Caco-2 (cell line): ENCODE data around the gene KDM4B. TPM values are rescaled to one million over a fixed set of nuclear protein-coding genes. Genes with fewer than 3 reads are reported as not detected.

Experiments
- BruUV-seq: library from RNA; stranded (reverse); fragments of 400-500 nt; replicated peaks from 2 replicates; lab custom pipeline; 2021; lab: Mats Ljungman, UMichigan
- CTCF ChIA-PET: fragments of 300-600 bp; sonication (Branson Sonifier 250); formaldehyde crosslinking; loops from one replicate; lab custom pipeline; 2022; ENCODE audit warnings: antibody characterized with exemption; lab: Charles Lee
- POLR2A ChIA-PET: fragments of 300-600 bp; sonication (Branson Sonifier 250); formaldehyde crosslinking; loops from one replicate; lab custom pipeline; 2022; ENCODE audit warnings: antibody characterized with exemption; lab: Charles Lee
- DNase-seq, 2 experiments: peaks; one replicate each; pipeline versions ENCODE4 v3.0.0 to v3.0.0-alpha.2; 2020 to 2022
- H3K27me3 ChIP-seq: replicated peaks from 2 replicates; pipeline ENCODE4 v1.6.0; 2011; ENCODE audit warnings: low read length; ENCODE audit not compliant: control insufficient read depth, insufficient read depth
- H3K36me3 ChIP-seq: 2 replicates; pipeline ENCODE4 v1.5.1; 2011; ENCODE audit warnings: low read length; ENCODE audit not compliant: control insufficient read depth, insufficient read depth
- H3K4me1 ChIP-seq: fragments of 250-450 bp; sonication (Bioruptor Pico); 2 replicates; pipeline ENCODE4 v1.5.1; 2020; ENCODE audit warnings: mild to moderate bottlenecking
- H3K4me3 ChIP-seq: 2 replicates; pipeline ENCODE4 v1.5.1; 2011; ENCODE audit warnings: low read depth, mild to moderate bottlenecking, control low read depth, low read length
- H3K9me3 ChIP-seq: fragments of 250-450 bp; sonication (Bioruptor Pico); 2 replicates; pipeline ENCODE4 v1.5.1; 2020; ENCODE audit warnings: mild to moderate bottlenecking, moderate library complexity
- H3K27ac Mint-ChIP-seq: one replicate; pipeline ENCODE4 v1.8.0; 2022; ENCODE audit warnings: mixed read lengths; ENCODE audit not compliant: unreplicated experiment
- H3K27me3 Mint-ChIP-seq: one replicate; pipeline ENCODE4 v1.8.0; 2022; ENCODE audit warnings: mixed read lengths; ENCODE audit not compliant: insufficient read depth, unreplicated experiment
- H3K36me3 Mint-ChIP-seq: one replicate; pipeline ENCODE4 v1.8.0; 2022; ENCODE audit warnings: mild to moderate bottlenecking, mixed read lengths; ENCODE audit not compliant: insufficient read depth, unreplicated experiment
- H3K4me1 Mint-ChIP-seq: one replicate; pipeline ENCODE4 v1.8.0; 2022; ENCODE audit warnings: low read depth, mixed read lengths; ENCODE audit not compliant: unreplicated experiment
- H3K4me3 Mint-ChIP-seq: one replicate; pipeline ENCODE4 v1.8.0; 2022; ENCODE audit warnings: mild to moderate bottlenecking, moderate library complexity, mixed read lengths; ENCODE audit not compliant: unreplicated experiment
- H3K9me3 Mint-ChIP-seq: one replicate; pipeline ENCODE4 v1.8.0; 2022; ENCODE audit warnings: mixed read lengths; ENCODE audit not compliant: unreplicated experiment
- CTCF ChIP-seq, 2 experiments: fragments of 200-600 bp in 1 of 2; IDR thresholded peaks; 1 replicate in 1 of 2; 2 replicates in 1 of 2; pipeline versions ENCODE4 v1.5.1 to v1.8.0; 2011 to 2022; ENCODE audit warnings: antibody characterized with exemption in 1 of 2, control low read depth in 1 of 2, inconsistent platforms in 1 of 2, low read depth in 1 of 2, low read length in 1 of 2, mild to moderate bottlenecking in 1 of 2, moderate library complexity in 1 of 2; ENCODE audit not compliant: insufficient read depth in 1 of 2, severe bottlenecking in 1 of 2, unreplicated experiment in 1 of 2
- intact Hi-C: fragments of 100-400 bp; cut with micrococcal nuclease; formaldehyde crosslinking; loops from one replicate; pipeline ENCODE4 v1.10.0; 2022; ENCODE audit not compliant: unreplicated experiment
- total RNA-seq: library from RNA; stranded (reverse); gene quantifications from 2 replicates; pipeline ENCODE4 v1.2.3, GENCODE V29; 2022

The KDM4B gene
- total RNA-seq, 1 experiment from 2014 or later = 27.4 TPM

GRCh38 chr19:5013761-5014160, 44.8 kb downstream of the KDM4B start:
- no peak for TF ChIP-seq CTCF (IDR thresholded peaks at IDR 0.05; ENCODE audit: insufficient read depth in 1 of 2, low read depth in 1 of 2, low read length in 1 of 2, severe bottlenecking in 1 of 2, unreplicated experiment in 1 of 2)
- Histone ChIP-seq H3K4me3 (no peak overlapping the region), H3K4me1 (no peaks in the 10 kb centered on the region), H3K27me3 (no peaks in the 10 kb centered on the region), H3K9me3 (no peaks in the 10 kb centered on the region), H3K36me3 (no peaks in the 10 kb centered on the region)
- no peaks in the 10 kb centered on the region for H3K36me3 Mint-ChIP-seq
- no peaks in the 10 kb centered on the region for H3K27me3 Mint-ChIP-seq
- intact Hi-C loops = no loop called here
- CTCF ChIA-PET = no interaction called here
- no peak overlapping the region for H3K4me3 Mint-ChIP-seq
- no peaks in the 10 kb centered on the region for H3K4me1 Mint-ChIP-seq
- no peak overlapping the region for H3K27ac Mint-ChIP-seq
- no peaks in the 10 kb centered on the region for H3K9me3 Mint-ChIP-seq
- no peak for DNase-seq
- BruUV-seq = no TSS peak
- POLR2A ChIA-PET = no interaction called here

GRCh38 chr19:5014941-5015340, 46.0 kb downstream of the KDM4B start:
- Mint-ChIP-seq H3K4me1 (no peaks in the 10 kb centered on the region), H3K4me3 (no peak overlapping the region), H3K27ac (no peak overlapping the region), H3K36me3 (no peaks in the 10 kb centered on the region), H3K27me3 (no peaks in the 10 kb centered on the region), H3K9me3 (no peaks in the 10 kb centered on the region)
- Histone ChIP-seq H3K4me3 (no peak overlapping the region), H3K9me3 (no peaks in the 10 kb centered on the region), H3K27me3 (no peaks in the 10 kb centered on the region), H3K4me1 (no peaks in the 10 kb centered on the region), H3K36me3 (no peaks in the 10 kb centered on the region)
- ChIA-PET POLR2A (interaction anchor here (0.7 kb wide), 1 partner anchor 12 kb away, joined by 5 read pairs; no protein-coding TSS in a partner anchor), CTCF (no interaction called here)
- TF ChIP-seq CTCF (IDR thresholded peaks at IDR 0.05; ENCODE audit: insufficient read depth in 1 of 2, low read depth in 1 of 2, low read length in 1 of 2, severe bottlenecking in 1 of 2, unreplicated experiment in 1 of 2) = no peak
- intact Hi-C loops = no loop called here
- DNase-seq = no peak
- BruUV-seq = no TSS peak

- intact Hi-C loops = no loop called here
- Mint-ChIP-seq H3K36me3 (no peaks in the 10 kb centered on the region), H3K4me1 (no peaks in the 10 kb centered on the region), H3K4me3 (no peak overlapping the region), H3K27ac (no peak overlapping the region), H3K27me3 (no peaks in the 10 kb centered on the region), H3K9me3 (no peaks in the 10 kb centered on the region)
- no TSS peak for BruUV-seq
- CTCF ChIA-PET = no interaction called here
- Histone ChIP-seq H3K9me3 (no peaks in the 10 kb centered on the region), H3K4me1 (no peaks in the 10 kb centered on the region), H3K27me3 (no peaks in the 10 kb centered on the region), H3K4me3 (no peak overlapping the region), H3K36me3 (no peaks in the 10 kb centered on the region)
- no peak for TF ChIP-seq CTCF (IDR thresholded peaks at IDR 0.05; ENCODE audit: insufficient read depth in 1 of 2, low read depth in 1 of 2, low read length in 1 of 2, severe bottlenecking in 1 of 2, unreplicated experiment in 1 of 2)
- POLR2A ChIA-PET = no interaction called here
- DNase-seq = no peak
Measured at GRCh38 chr19:5016268-5016667, 47.4 kb downstream of the KDM4B start.
